SK-N-SH (cell line): ENCODE results near the gene RPSA. TPM values are rescaled to one million over a fixed set of nuclear protein-coding genes. Genes with fewer than 3 reads are reported as not detected.

Experiments used
- CTCF ChIA-PET: fragments of 300-600, 350-600 bp; formaldehyde crosslinking; extraction: SDS; loops from one replicate; lab custom pipeline; 2021; lab: Yijun Ruan, JAX
- POLR2A ChIA-PET: fragments of 350-600 bp; sonication (Branson Sonifier 250); formaldehyde crosslinking; extraction: SDS; loops from one replicate; lab custom pipeline; 2020; ENCODE audit warnings: antibody characterized with exemption, inconsistent platforms; lab: Yijun Ruan, JAX
- DNase-seq: peaks from one replicate; pipeline ENCODE4 v3.0.0; 2012
- H2AFZ ChIP-seq: fragments of 200-600 bp; sonication (generic); 2 replicates; pipeline ENCODE4 v1.8.1; 2016; ENCODE audit warnings: antibody characterized with exemption, mild to moderate bottlenecking, low read depth
- H3F3A ChIP-seq: fragments of 200-600 bp; sonication (generic); replicated peaks from 2 replicates; pipeline ENCODE3; 2016; ENCODE audit warnings: antibody characterized with exemption, mild to moderate bottlenecking; ENCODE audit not compliant: insufficient read depth
- H3K27ac ChIP-seq, 2 experiments: fragments of 200-500 bp in 1 of 2; fragments of 200-600 bp in 1 of 2; sonication (Bioruptor generic) in 1 of 2; sonication (generic), shearing (Covaris generic) in 1 of 2; 2 replicates each; pipeline versions ENCODE4 v1.5.1 to v1.6.1; 2014 to 2016; ENCODE audit warnings: low read depth in 2 of 2, inconsistent platforms in 1 of 2, low read length in 1 of 2, mild to moderate bottlenecking in 1 of 2, mixed read lengths in 1 of 2
- H3K27me3 ChIP-seq: fragments of 200-600 bp; sonication (generic), shearing (Covaris generic); 2 replicates; pipeline ENCODE4 v1.6.1; 2016; ENCODE audit warnings: mixed run types; ENCODE audit not compliant: insufficient read depth
- H3K36me3 ChIP-seq, 2 experiments: fragments of 200-500 bp in 1 of 2; fragments of 200-600 bp in 1 of 2; sonication (Bioruptor generic) in 1 of 2; sonication (generic) in 1 of 2; replicated peaks in 1 of 2; 2 replicates each; pipeline versions ENCODE3 to v1.5.1; 2014 to 2016; ENCODE audit warnings: low read length in 1 of 2, mild to moderate bottlenecking in 1 of 2; ENCODE audit not compliant: insufficient read depth in 2 of 2, control insufficient read depth in 1 of 2
- H3K4me1 ChIP-seq, 2 experiments: fragments of 200-500 bp in 1 of 2; fragments of 200-600 bp in 1 of 2; sonication (Bioruptor generic) in 1 of 2; sonication (generic), shearing (Covaris generic) in 1 of 2; 2 replicates each; pipeline versions ENCODE4 v1.5.1 to v1.6.1; 2014 to 2016; ENCODE audit warnings: low read depth in 1 of 2, low read length in 1 of 2, mixed run types in 1 of 2; ENCODE audit not compliant: insufficient read depth in 2 of 2, control insufficient read depth in 1 of 2
- H3K4me2 ChIP-seq: fragments of 200-600 bp; sonication (generic), shearing (Covaris generic); 2 replicates; pipeline ENCODE4 v1.6.1; 2017; ENCODE audit warnings: mixed run types
- H3K4me3 ChIP-seq, 2 experiments: fragments of 200-500 bp in 1 of 2; fragments of 200-600 bp in 1 of 2; sonication (Bioruptor generic) in 1 of 2; sonication (generic), shearing (Covaris generic) in 1 of 2; 2 replicates each; pipeline versions ENCODE4 v1.5.1 to v1.8.1; 2014 to 2016; ENCODE audit warnings: low read depth in 2 of 2, inconsistent platforms in 1 of 2, low read length in 1 of 2, mild to moderate bottlenecking in 1 of 2, mixed read lengths in 1 of 2, moderate library complexity in 1 of 2
- H3K79me2 ChIP-seq: fragments of 200-600 bp; sonication (generic); 2 replicates; pipeline ENCODE4 v1.8.1; 2017; ENCODE audit warnings: mild to moderate bottlenecking; ENCODE audit not compliant: insufficient read depth
- H3K9ac ChIP-seq: fragments of 200-600 bp; sonication (generic); 2 replicates; pipeline ENCODE4 v1.6.1; 2017; ENCODE audit warnings: mixed run types
- H3K9me2 ChIP-seq: fragments of 200-600 bp; sonication (generic); 2 replicates; pipeline ENCODE4 v1.6.1; 2017; ENCODE audit warnings: mixed run types
- H3K9me3 ChIP-seq: fragments of 200-600 bp; sonication (generic); 2 replicates; pipeline ENCODE4 v1.6.1; 2017; ENCODE audit warnings: mixed run types, mild to moderate bottlenecking, moderate library complexity
- H4K20me1 ChIP-seq: fragments of 200-600 bp; sonication (generic); 2 replicates; pipeline ENCODE4 v1.6.1; 2017; ENCODE audit warnings: mild to moderate bottlenecking, mixed run types; ENCODE audit not compliant: insufficient read depth
- EP300 ChIP-seq, 2 experiments: IDR thresholded peaks; 2 replicates each; pipeline versions ENCODE4 v1.4.0 to v1.6.1; 2012; ENCODE audit warnings: borderline replicate concordance in 1 of 2, low read depth in 1 of 2, low read length in 1 of 2
- FOSL2 ChIP-seq: IDR thresholded peaks from 2 replicates; pipeline ENCODE4 v1.4.0; 2012; ENCODE audit warnings: low read depth, mild to moderate bottlenecking, moderate library complexity, borderline replicate concordance
- FOXJ3 ChIP-seq: sonication (generic); formaldehyde crosslinking; IDR thresholded peaks from 2 replicates; pipeline ENCODE4 v1.5.1; 2020; ENCODE audit warnings: mild to moderate bottlenecking, missing genetic modification reagents
- GABPA ChIP-seq: IDR thresholded peaks from 2 replicates; pipeline ENCODE4 v1.4.0; 2012; ENCODE audit warnings: low read depth, mild to moderate bottlenecking
- GATA2 ChIP-seq: sonication (generic); formaldehyde crosslinking; IDR thresholded peaks from 2 replicates; pipeline ENCODE4 v1.5.0; 2020; ENCODE audit warnings: mild to moderate bottlenecking, missing genetic modification reagents
- MAX ChIP-seq: IDR thresholded peaks from 2 replicates; pipeline ENCODE4 v1.4.0; 2012; ENCODE audit warnings: low read depth
- MEF2A ChIP-seq: IDR thresholded peaks from 2 replicates; pipeline ENCODE4 v1.4.0; 2012; ENCODE audit warnings: low read depth, borderline replicate concordance
- MXI1 ChIP-seq: IDR thresholded peaks from 2 replicates; pipeline ENCODE4 v1.6.1; 2012; ENCODE audit warnings: mild to moderate bottlenecking, low read depth, low read length, improper control_type of control experiment
- NFIC ChIP-seq: IDR thresholded peaks from 2 replicates; pipeline ENCODE4 v1.4.0; 2012; ENCODE audit warnings: borderline replicate concordance
- NRF1 ChIP-seq: IDR thresholded peaks from 2 replicates; pipeline ENCODE4 v1.6.1; 2012; ENCODE audit warnings: low read depth, mild to moderate bottlenecking, low read length
- POLR2AphosphoS5 ChIP-seq: IDR thresholded peaks from 2 replicates; pipeline ENCODE4 v1.6.1; 2012; ENCODE audit warnings: low read depth, low read length
- RAD21 ChIP-seq: IDR thresholded peaks from 2 replicates; pipeline ENCODE4 v1.6.1; 2012; ENCODE audit warnings: mild to moderate bottlenecking, low read length
- RCOR1 ChIP-seq: fragments of 150-350 bp; IDR thresholded peaks from 2 replicates; pipeline ENCODE4 v1.6.1; 2017; ENCODE audit warnings: antibody characterized with exemption, low read length
- REST ChIP-seq: IDR thresholded peaks from 2 replicates; pipeline ENCODE4 v1.6.1; 2012; ENCODE audit warnings: mild to moderate bottlenecking, low read depth, low read length, moderate library complexity
- RFX5 ChIP-seq: IDR thresholded peaks from 2 replicates; pipeline ENCODE4 v1.6.1; 2012; ENCODE audit warnings: mild to moderate bottlenecking, improper control_type of control experiment, low read length
- RXRA ChIP-seq: IDR thresholded peaks from 2 replicates; pipeline ENCODE4 v1.4.0; 2012; ENCODE audit warnings: low read depth, mild to moderate bottlenecking, borderline replicate concordance
- SIN3A ChIP-seq: IDR thresholded peaks from 2 replicates; pipeline ENCODE4 v1.6.1; 2012; ENCODE audit warnings: low read depth, mild to moderate bottlenecking, low read length, moderate library complexity, borderline replicate concordance
- SMC3 ChIP-seq: IDR thresholded peaks from 2 replicates; pipeline ENCODE4 v1.6.1; 2012; ENCODE audit warnings: low read depth, low read length, improper control_type of control experiment
- TAF1 ChIP-seq: IDR thresholded peaks from 2 replicates; pipeline ENCODE4 v1.6.1; 2012; ENCODE audit warnings: low read depth, mild to moderate bottlenecking, low read length, moderate library complexity, borderline replicate concordance
- TCF12 ChIP-seq: IDR thresholded peaks from 2 replicates; pipeline ENCODE4 v1.4.0; 2012
- TEAD4 ChIP-seq: IDR thresholded peaks from 2 replicates; pipeline ENCODE4 v1.4.0; 2012; ENCODE audit warnings: mild to moderate bottlenecking, borderline replicate concordance; ENCODE audit not compliant: insufficient read depth
- YY1 ChIP-seq: IDR thresholded peaks from 2 replicates; pipeline ENCODE4 v1.4.0; 2012; ENCODE audit warnings: low read depth, mild to moderate bottlenecking
- ZBTB33 ChIP-seq: IDR thresholded peaks from 2 replicates; pipeline ENCODE4 v1.4.0; 2012; ENCODE audit warnings: low read depth, borderline replicate concordance
- WGBS: methylation state at CpG from one replicate; pipeline ENCODE4 v1.1.6; 2017; ENCODE audit warnings: low lambda C conversion rate; 5-methylcytosine and 5-hydroxymethylcytosine counted together
- polyA plus RNA-seq, 3 experiments: library from polyadenylated mRNA; depleted of rRNA; stranded (reverse); fragments of >200 nt; gene quantifications; 2 replicates each; pipeline ENCODE4 v1.2.3, GENCODE V29; 2012
- TF ChIP-seq, protein P1 (sequence below): fragments of 200-600 bp; sonication (generic); IDR thresholded peaks from 2 replicates; pipeline ENCODE4 v1.6.1; 2017; ENCODE audit warnings: antibody characterized with exemption, mild to moderate bottlenecking, moderate library complexity
- TF ChIP-seq, protein P2 (sequence below): IDR thresholded peaks from 2 replicates; pipeline ENCODE4 v1.4.0; 2012; ENCODE audit warnings: low read depth, borderline replicate concordance

RPSA gene
- polyA plus RNA-seq, 1 of the 3 experiments (the other 2 are of a cell fraction), result 2,958 TPM

DNA sequence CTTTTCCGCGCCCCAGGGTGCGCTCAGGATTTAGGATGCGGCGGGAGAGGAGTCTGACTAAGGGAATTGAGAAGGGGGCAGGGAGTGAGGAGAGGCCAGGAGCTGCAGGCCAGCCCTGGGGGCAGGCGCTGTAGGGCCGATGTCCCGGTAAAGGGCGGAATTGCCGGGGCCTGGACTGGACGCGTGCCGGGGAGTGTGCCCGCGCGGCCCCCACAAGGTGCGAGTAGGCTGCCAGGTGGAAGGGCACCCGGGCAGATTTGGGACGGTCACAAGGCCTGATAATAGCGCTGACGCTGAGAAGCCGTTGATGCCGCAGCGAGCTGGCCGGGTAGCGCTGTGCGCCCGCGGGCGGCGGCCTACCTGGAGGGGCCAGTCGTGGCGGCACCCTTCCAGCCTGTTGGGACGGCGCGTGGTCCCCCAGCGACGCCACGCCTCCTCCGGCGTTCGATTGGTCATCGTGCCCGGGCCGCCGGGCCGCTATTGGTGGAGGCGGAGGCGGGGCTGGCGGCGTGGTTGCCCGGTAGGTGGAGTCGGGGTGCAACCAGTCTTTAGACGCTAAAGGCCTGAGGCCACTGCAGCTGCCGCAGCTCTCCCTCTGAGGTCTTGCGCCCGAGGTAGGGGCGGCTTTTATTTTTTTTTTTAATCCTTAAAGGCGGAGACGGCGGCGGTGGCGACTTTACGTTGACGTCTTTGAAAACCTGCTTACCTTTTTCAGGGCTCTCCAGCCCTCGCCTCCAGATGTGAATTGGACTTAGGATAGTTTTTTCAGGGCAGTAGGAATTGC is 22.4 kb upstream of the RPSA start:
- Histone ChIP-seq H3K79me2 (peaks cover 52% of the 10 kb centered on the region), H2AFZ (peak overlapping the region; percentile 97), H4K20me1 (peaks cover 44% of the 10 kb centered on the region), H3K9me3 (no peaks in the 10 kb centered on the region), H3K9me2 (no peaks in the 10 kb centered on the region), H3K27me3 (no peaks in the 10 kb centered on the region), H3K4me1 (peaks cover 5 to 8% of the 10 kb centered on the region in 2 experiments; a peak in 1 of 4 replicates), H3K27ac (peak overlapping the region; percentile 87 to 93), H3K4me3 (peak overlapping the region; percentile 86 to 98), H3K4me2 (peak overlapping the region; percentile 97), H3K9ac (peak overlapping the region; percentile 95), H3F3A (peaks cover 15% of the 10 kb centered on the region), H3K36me3 (peaks cover 0 to 3% of the 10 kb centered on the region in 2 experiments)
- DNase-seq, result peak; percentile 98
- ChIA-PET POLR2A (interaction anchor here (0.7 to 1.2 kb wide), 2 partner anchors 23 to 280 kb away, joined by 3 to 4 read pairs; no protein-coding TSS in a partner anchor), CTCF (interaction anchor here (0.9 to 1.3 kb wide), 3 partner anchors 14 to 63 kb away, joined by 3 to 4 read pairs (median 3); no protein-coding TSS in a partner anchor)
- WGBS, result 2% methylated on average over 38 of the region's 66 CpGs
- TF ChIP-seq RFX5, result peak; percentile 92
- no peak for TF ChIP-seq GATA2 (CRISPR knock-in tag)
- TF ChIP-seq RAD21, result no peak
- peak; percentile 76; the same call in 1 of the 2 replicates for TF ChIP-seq TAF1
- peak; percentile 45; the same call in 1 of the 2 replicates for TF ChIP-seq SIN3A
- no peak for TF ChIP-seq NFIC
- no peak for TF ChIP-seq FOXJ3 (CRISPR knock-in tag)
- no peak for TF ChIP-seq FOSL2
- no peak for TF ChIP-seq NRF1
- peak; percentile 82 for TF ChIP-seq MAX
- TF ChIP-seq TEAD4, result no peak
- TF ChIP-seq, protein P1, sequence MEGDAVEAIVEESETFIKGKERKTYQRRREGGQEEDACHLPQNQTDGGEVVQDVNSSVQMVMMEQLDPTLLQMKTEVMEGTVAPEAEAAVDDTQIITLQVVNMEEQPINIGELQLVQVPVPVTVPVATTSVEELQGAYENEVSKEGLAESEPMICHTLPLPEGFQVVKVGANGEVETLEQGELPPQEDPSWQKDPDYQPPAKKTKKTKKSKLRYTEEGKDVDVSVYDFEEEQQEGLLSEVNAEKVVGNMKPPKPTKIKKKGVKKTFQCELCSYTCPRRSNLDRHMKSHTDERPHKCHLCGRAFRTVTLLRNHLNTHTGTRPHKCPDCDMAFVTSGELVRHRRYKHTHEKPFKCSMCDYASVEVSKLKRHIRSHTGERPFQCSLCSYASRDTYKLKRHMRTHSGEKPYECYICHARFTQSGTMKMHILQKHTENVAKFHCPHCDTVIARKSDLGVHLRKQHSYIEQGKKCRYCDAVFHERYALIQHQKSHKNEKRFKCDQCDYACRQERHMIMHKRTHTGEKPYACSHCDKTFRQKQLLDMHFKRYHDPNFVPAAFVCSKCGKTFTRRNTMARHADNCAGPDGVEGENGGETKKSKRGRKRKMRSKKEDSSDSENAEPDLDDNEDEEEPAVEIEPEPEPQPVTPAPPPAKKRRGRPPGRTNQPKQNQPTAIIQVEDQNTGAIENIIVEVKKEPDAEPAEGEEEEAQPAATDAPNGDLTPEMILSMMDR, result no peak
- TF ChIP-seq RCOR1, result no peak
- no peak for TF ChIP-seq TCF12
- TF ChIP-seq EP300 (IDR thresholded peaks at IDR 0.05; ENCODE audit: borderline replicate concordance in 1 of 2, low read depth in 1 of 2, low read length in 1 of 2), result no peak
- TF ChIP-seq MEF2A, result no peak
- TF ChIP-seq MXI1, result peak; percentile 95
- no peak for TF ChIP-seq GABPA
- TF ChIP-seq ZBTB33, result no peak
- TF ChIP-seq POLR2AphosphoS5, result no peak
- TF ChIP-seq, protein P2, sequence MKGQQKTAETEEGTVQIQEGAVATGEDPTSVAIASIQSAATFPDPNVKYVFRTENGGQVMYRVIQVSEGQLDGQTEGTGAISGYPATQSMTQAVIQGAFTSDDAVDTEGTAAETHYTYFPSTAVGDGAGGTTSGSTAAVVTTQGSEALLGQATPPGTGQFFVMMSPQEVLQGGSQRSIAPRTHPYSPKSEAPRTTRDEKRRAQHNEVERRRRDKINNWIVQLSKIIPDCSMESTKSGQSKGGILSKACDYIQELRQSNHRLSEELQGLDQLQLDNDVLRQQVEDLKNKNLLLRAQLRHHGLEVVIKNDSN, result 0 out of 2 replicates have a peak, but pooled peaks have one; percentile 30
- no peak for TF ChIP-seq SMC3
- TF ChIP-seq YY1, result no peak
- no peak for TF ChIP-seq RXRA
- TF ChIP-seq REST, result no peak
